Activated naive CD4-positive, alpha-beta T cell treated with anti-CD3 and anti-CD28 coated beads, Interleukin-2, amount 10 ng/mL, durations not matched to agents 7 days and 5 days (primary cell): Measurements from ENCODE around the gene PRR19.
"Not testable (repeated sequence)": the region's sequence is repeated elsewhere in the genome, so short reads cannot be mapped to it uniquely, and the experiment has no call there.

Experiments used
- CTCF ChIA-PET: fragments of 350-600 bp; sonication (Branson Sonifier 250); formaldehyde crosslinking; loops from one replicate; lab custom pipeline; 2021; ENCODE audit warnings: antibody characterized with exemption; lab: Charles Lee
- DNase-seq: peaks from one replicate; pipeline ENCODE4 v3.0.0-alpha.2; 2020
- H3K27ac Mint-ChIP-seq: one replicate; pipeline ENCODE4 v1.8.0; 2021; ENCODE audit warnings: mild to moderate bottlenecking, moderate library complexity, mixed read lengths
- H3K27me3 Mint-ChIP-seq: one replicate; pipeline ENCODE4 v1.8.0; 2021; ENCODE audit warnings: mild to moderate bottlenecking, mixed read lengths
- H3K36me3 Mint-ChIP-seq: one replicate; pipeline ENCODE4 v1.8.0; 2021; ENCODE audit warnings: mixed read lengths
- H3K4me1 Mint-ChIP-seq: one replicate; pipeline ENCODE4 v1.8.0; 2021; ENCODE audit warnings: mixed read lengths
- H3K4me3 Mint-ChIP-seq: one replicate; pipeline ENCODE4 v1.8.0; 2021; ENCODE audit warnings: mild to moderate bottlenecking, moderate library complexity, mixed read lengths
- H3K9me3 Mint-ChIP-seq: one replicate; pipeline ENCODE4 v1.8.0; 2021; ENCODE audit warnings: mixed read lengths

The PRR19 gene

DNA sequence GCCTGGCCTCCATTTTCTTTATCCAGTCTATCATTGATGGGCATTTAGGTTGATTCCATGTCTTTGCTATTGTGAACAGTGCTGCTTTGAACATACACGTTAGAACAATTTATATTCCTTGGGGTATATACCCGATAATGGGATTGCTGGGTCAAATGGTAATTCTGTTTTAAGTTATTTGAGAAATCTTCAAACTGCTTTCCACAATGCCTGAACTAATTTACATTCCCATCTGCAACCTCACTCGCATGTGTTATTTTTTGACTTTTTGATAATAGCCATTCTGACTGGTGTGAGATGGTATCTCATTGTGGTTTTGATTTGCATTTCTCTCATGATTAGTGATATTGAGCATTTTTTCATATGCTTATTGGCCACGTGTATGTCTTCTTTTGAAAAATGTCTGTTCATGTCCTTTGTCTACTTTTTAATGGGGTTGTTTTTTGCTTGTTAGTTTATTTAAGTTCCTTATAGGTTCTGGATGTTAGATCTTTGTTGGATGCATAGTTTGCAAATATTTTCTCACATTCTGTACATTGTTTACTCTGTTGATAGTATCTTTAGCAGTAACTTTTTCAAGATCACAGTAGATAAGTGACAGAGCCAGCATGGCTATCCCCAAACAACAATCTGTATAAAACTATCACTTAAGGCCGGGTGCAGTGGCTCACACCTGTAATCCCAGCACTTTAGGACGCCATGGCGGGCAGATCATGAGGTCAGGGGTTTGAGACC is 37.4 kb downstream of the PRR19 start:
- CTCF ChIA-PET, H3K27me3 Mint-ChIP-seq, H3K36me3 Mint-ChIP-seq, H3K4me3 Mint-ChIP-seq, H3K27ac Mint-ChIP-seq, H3K9me3 Mint-ChIP-seq, DNase-seq, H3K4me1 Mint-ChIP-seq: not testable (repeated sequence)

DNA sequence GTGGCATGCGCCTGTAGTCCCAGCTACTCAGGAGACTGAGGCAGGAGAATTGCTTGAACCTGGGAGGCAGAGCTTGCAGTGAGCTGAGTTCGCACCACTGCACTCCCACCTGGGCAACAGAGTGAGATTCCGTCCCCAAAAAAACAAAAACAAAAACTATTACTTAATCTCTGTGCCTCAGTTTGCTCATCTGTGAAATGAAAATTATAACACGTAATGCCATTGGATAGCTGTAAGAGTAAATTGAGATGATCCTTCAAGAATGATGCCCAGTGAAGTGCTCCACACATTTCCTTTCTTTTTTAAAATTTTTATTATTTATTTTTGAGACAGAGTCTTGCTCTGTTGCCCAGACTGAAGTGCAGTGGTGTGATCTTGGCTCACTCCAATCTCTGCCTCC is 38.0 kb downstream of the PRR19 start:
- H3K4me1 Mint-ChIP-seq, H3K9me3 Mint-ChIP-seq, H3K36me3 Mint-ChIP-seq, H3K27me3 Mint-ChIP-seq, DNase-seq, CTCF ChIA-PET, H3K27ac Mint-ChIP-seq, H3K4me3 Mint-ChIP-seq: not testable (repeated sequence)

DNA sequence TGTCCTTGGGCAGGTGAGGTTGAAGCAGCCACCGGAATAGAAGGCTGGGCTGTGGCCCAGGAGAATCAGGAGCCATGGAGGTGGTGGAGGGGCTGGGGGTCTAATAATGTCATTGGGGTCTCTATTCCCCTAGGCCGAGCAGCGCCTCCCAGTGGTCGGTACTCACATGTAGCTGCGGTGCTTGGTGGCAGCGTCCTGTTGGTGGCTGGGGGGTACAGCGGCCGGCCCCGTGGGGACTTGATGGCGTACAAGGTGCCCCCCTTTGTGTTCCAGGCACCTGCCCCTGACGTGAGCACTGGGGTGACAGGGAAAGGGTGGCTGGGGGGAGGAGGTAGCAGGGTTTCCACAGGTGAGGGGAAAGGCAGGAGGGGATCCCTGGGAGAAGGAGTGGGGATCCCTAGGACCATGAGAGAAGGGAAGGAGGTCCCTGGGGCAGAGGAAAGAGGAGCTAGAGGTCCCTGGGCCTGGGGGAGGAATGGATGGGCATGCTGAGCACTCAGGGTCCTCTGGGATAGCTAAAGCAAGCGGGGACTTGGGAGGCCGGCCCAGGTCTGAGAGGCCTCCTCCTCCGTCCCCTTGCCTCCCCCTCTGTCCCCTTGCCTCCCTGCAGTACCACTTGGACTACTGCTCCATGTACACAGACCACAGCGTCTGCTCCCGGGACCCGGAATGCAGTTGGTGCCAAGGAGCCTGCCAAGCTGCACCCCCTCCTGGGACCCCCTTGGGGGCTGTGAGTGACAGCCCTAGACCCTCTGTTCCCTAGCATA is 41.6 kb downstream of the PRR19 start:
- Mint-ChIP-seq H3K27ac (no peak overlapping the region), H3K27me3 (no peaks in the 10 kb centered on the region), H3K4me1 (no peaks in the 10 kb centered on the region), H3K36me3 (no peaks in the 10 kb centered on the region), H3K4me3 (no peak overlapping the region), H3K9me3 (no peaks in the 10 kb centered on the region)
- CTCF ChIA-PET: interaction anchor here (0.8 kb wide), 1 partner anchor 21 kb away, joined by 3 read pairs; no protein-coding TSS in a partner anchor
- DNase-seq: no peak

GRCh38 chr19:42344336-42344893 is 42.5 kb downstream of the PRR19 start:
- H3K27me3 Mint-ChIP-seq: no peaks in the 10 kb centered on the region
- no peaks in the 10 kb centered on the region for H3K36me3 Mint-ChIP-seq
- CTCF ChIA-PET: no interaction called here
- no peak overlapping the region for H3K27ac Mint-ChIP-seq
- no peaks in the 10 kb centered on the region for H3K9me3 Mint-ChIP-seq
- no peaks in the 10 kb centered on the region for H3K4me1 Mint-ChIP-seq
- no peak for DNase-seq
- H3K4me3 Mint-ChIP-seq: no peak overlapping the region

GRCh38 chr19:42345191-42345812 is 43.4 kb downstream of the PRR19 start:
- H3K4me3 Mint-ChIP-seq: no peak overlapping the region
- no peak for DNase-seq
- no peaks in the 10 kb centered on the region for H3K27me3 Mint-ChIP-seq

GRCh38 chr19:42348211-42348610 is 46.3 kb downstream of the PRR19 start:
- no peaks in the 10 kb centered on the region for H3K4me1 Mint-ChIP-seq
- no peak for DNase-seq
- H3K27me3 Mint-ChIP-seq: no peaks in the 10 kb centered on the region

More at GRCh38 chr19:42345191-42345812, 43.4 kb downstream of the PRR19 start:
- CTCF ChIA-PET: no interaction called here
- Mint-ChIP-seq H3K4me1 (no peaks in the 10 kb centered on the region), H3K9me3 (no peaks in the 10 kb centered on the region), H3K27ac (no peak overlapping the region), H3K36me3 (no peaks in the 10 kb centered on the region)

DNA sequence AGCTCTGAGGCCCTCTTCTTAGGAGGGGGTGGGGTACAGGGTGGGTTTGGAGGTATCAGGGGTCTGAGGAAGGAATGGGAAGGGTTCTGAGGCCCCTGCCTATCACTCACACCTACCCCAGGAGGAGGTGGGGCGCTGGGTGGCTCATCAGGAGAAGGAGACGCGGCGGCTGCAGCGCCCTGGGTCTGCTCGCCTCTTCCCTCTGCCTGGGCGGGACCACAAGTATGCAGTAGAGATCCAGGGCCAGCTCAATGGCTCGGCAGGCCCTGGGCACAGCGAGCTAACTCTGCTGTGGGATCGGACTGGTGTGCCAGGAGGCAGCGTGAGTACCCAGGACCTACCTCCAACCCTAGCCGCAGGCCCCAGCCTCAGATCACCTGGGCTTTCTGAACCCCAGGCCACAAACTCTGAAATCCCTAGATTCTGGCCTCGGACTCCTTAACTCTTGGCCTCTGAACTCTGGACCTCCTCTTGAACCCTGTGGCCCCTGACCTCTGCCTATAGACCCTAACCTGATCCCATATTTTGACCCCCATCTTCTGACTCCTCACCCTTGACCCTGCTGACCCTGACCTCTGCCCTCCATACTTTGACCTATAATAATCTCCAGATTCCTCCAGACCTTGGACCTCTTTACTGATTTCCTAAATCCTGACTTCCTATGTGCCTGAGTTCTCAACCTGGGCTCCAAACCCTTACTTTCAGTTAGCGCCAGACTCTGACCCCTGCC is 47.6 kb downstream of the PRR19 start:
- no peaks in the 10 kb centered on the region for H3K4me1 Mint-ChIP-seq
- CTCF ChIA-PET: no interaction called here

More at GRCh38 chr19:42348211-42348610, 46.3 kb downstream of the PRR19 start:
- CTCF ChIA-PET: no interaction called here
- H3K9me3 Mint-ChIP-seq: no peaks in the 10 kb centered on the region
- no peak overlapping the region for H3K4me3 Mint-ChIP-seq
- no peak overlapping the region for H3K27ac Mint-ChIP-seq
- H3K36me3 Mint-ChIP-seq: no peaks in the 10 kb centered on the region

GRCh38 chr19:42350417-42350816 is 48.5 kb downstream of the PRR19 start:
- Mint-ChIP-seq H3K27me3 (no peaks in the 10 kb centered on the region), H3K27ac (no peak overlapping the region), H3K9me3 (no peaks in the 10 kb centered on the region), H3K4me3 (no peak overlapping the region), H3K4me1 (no peaks in the 10 kb centered on the region), H3K36me3 (no peaks in the 10 kb centered on the region)
- CTCF ChIA-PET: no interaction called here
- DNase-seq: no peak

More for the DNA sequence above, 47.6 kb downstream of the PRR19 start:
- H3K27ac Mint-ChIP-seq: no peak overlapping the region
- H3K36me3 Mint-ChIP-seq: no peaks in the 10 kb centered on the region
- no peaks in the 10 kb centered on the region for H3K27me3 Mint-ChIP-seq
- H3K9me3 Mint-ChIP-seq: no peaks in the 10 kb centered on the region
- H3K4me3 Mint-ChIP-seq: no peak overlapping the region
- no peak for DNase-seq

DNA sequence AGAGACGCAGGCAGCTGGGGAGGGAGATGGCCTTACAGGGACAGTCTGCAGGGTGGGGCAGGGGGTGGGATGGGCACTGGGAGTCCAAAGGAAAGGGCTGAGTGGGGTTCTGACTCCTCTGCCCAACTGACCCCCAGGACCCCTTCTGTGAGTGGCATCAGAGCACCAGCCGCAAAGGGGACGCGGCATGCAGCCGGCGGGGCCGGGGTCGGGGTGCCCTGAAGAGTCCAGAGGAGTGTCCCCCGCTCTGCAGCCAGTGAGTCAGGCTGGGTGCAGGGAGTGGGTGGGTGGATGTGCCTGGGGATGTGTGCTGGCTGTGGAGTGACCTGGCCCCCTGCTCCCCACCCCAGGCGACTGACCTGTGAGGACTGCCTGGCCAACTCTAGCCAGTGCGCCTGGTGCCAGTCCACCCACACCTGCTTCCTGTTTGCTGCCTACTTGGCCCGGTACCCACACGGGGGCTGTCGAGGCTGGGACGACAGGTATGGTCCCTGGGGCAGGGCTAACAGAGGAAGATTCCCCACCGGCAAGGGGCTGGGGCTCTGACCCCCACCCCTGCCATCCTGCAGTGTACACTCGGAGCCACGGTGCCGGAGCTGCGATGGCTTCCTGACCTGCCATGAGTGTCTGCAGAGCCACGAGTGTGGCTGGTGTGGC is 49.3 kb downstream of the PRR19 start:
- CTCF ChIA-PET: no interaction called here
- H3K27me3 Mint-ChIP-seq: no peaks in the 10 kb centered on the region
- no peaks in the 10 kb centered on the region for H3K9me3 Mint-ChIP-seq
- no peaks in the 10 kb centered on the region for H3K36me3 Mint-ChIP-seq
- no peak overlapping the region for H3K4me3 Mint-ChIP-seq
- H3K4me1 Mint-ChIP-seq: no peaks in the 10 kb centered on the region
- H3K27ac Mint-ChIP-seq: no peak overlapping the region
- no peak for DNase-seq

DNA sequence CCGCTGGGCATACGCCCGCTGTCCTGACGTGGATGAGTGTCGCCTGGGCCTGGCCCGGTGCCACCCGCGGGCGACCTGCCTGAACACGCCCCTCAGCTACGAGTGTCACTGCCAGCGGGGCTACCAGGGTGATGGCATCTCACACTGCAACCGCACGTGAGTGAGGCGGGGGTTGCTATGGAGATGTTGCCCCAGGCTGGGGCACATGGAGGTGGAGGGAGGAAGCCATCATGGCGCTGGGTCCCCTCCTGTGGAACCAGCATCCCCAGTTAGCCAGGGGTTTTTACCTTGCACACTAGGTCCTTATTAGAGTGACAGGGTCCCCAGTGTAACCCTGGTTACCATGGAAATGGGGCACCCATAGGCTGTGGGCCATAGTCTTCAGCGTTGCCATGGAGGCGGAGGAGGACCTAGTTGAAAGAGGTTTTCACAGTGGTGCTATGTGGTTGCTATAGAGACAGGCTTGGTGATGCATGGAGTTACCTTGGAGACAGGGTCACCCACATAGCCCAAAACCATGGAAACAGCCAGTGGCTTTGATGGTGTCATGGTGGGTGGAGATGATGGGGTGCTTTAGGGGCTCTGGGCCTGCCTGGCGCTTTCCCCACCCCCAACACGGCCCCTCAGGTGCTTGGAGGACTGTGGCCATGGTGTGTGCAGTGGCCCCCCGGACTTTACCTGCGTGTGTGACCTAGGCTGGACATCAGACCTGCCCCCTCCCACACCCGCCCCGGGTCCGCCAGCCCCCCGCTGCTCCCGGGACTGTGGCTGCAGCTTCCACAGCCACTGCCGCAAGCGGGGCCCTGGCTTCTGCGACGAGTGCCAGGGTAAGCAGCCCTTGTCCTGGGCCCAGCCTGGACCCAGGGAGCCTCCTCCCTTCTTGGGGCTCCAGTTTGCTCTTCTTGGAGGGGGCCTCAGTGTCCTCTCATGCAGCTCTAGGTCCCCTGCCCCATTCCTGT is 50.6 kb downstream of the PRR19 start:
- H3K27me3 Mint-ChIP-seq: no peaks in the 10 kb centered on the region
- DNase-seq: peak; percentile 26
- H3K36me3 Mint-ChIP-seq: no peaks in the 10 kb centered on the region
- H3K27ac Mint-ChIP-seq: no peak overlapping the region
- CTCF ChIA-PET: no interaction called here
- no peak overlapping the region for H3K4me3 Mint-ChIP-seq
- no peaks in the 10 kb centered on the region for H3K4me1 Mint-ChIP-seq
- no peaks in the 10 kb centered on the region for H3K9me3 Mint-ChIP-seq

GRCh38 chr19:42353341-42354015 is 51.5 kb downstream of the PRR19 start:
- Mint-ChIP-seq H3K36me3 (no peaks in the 10 kb centered on the region), H3K27ac (no peak overlapping the region), H3K9me3 (no peaks in the 10 kb centered on the region), H3K27me3 (no peaks in the 10 kb centered on the region), H3K4me1 (no peaks in the 10 kb centered on the region), H3K4me3 (no peak overlapping the region)
- CTCF ChIA-PET: no interaction called here
- no peak for DNase-seq

DNA sequence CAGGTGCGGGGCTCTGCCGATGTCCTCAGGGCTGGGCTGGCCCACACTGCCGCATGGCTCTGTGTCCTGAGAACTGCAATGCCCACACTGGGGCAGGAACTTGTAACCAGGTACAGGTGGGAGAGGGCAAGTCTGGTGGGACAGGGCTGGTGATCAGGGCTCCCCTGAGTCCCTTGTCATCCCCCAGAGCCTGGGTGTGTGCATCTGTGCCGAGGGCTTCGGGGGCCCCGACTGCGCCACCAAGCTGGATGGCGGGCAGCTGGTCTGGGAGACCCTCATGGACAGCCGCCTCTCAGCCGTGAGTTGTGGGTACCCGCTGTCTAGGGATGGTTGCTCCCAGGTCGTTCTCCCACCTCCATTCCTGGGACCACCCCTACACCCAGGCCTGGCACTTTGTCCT is 54.0 kb downstream of the PRR19 start:
- Mint-ChIP-seq H3K4me3 (no peak overlapping the region), H3K4me1 (no peaks in the 10 kb centered on the region), H3K27ac (no peak overlapping the region), H3K27me3 (no peaks in the 10 kb centered on the region), H3K9me3 (no peaks in the 10 kb centered on the region), H3K36me3 (no peaks in the 10 kb centered on the region)
- no peak for DNase-seq
- CTCF ChIA-PET: no interaction called here
